Stomach (tissue), 9 donors: ENCODE data around the gene PPP1R1B. TPM values are rescaled to one million over a fixed set of nuclear protein-coding genes. Genes with fewer than 3 reads are reported as not detected.

Experiments used
- DNase-seq, 2 donors: peaks; one replicate each; pipeline versions ENCODE4 v3.0.0 to v3.0.0-alpha.2; 2013 to 2019
- H3K27ac ChIP-seq, 5 donors: fragments of 200-600 bp in 4 of 5; sonication (generic) in 4 of 5; one replicate each; pipeline ENCODE4 v1.5.1; 2013 to 2019; ENCODE audit warnings: mild to moderate bottlenecking in 1 of 5, moderate library complexity in 1 of 5
- H3K27me3 ChIP-seq, 3 donors: fragments of 200-600 bp; sonication (generic); one replicate each; pipeline ENCODE4 v1.5.1; 2017 to 2019; ENCODE audit warnings: mixed run types in 1 of 3
- H3K36me3 ChIP-seq, 4 donors: fragments of 200-600 bp; sonication (generic); 1 replicate in 3 of 4; 2 replicates in 1 of 4; pipeline ENCODE4 v1.5.1; 2016 to 2019
- H3K4me1 ChIP-seq, 4 donors: fragments of 200-600 bp; sonication (generic); one replicate each; pipeline ENCODE4 v1.5.1; 2016 to 2019
- H3K4me3 ChIP-seq, 4 donors: fragments of 200-600 bp; sonication (generic) in 3 of 4; one replicate each; pipeline ENCODE4 v1.5.1; 2016 to 2019; ENCODE audit warnings: mild to moderate bottlenecking in 1 of 4
- H3K9me3 ChIP-seq, 4 donors: fragments of 200-600 bp; sonication (generic); one replicate each; pipeline ENCODE4 v1.5.1; 2016 to 2019
- CTCF ChIP-seq, 7 experiments: fragments of 450-650 bp in 4 of 7; fragments of 200-600 bp in 3 of 7; sonication (generic) in 3 of 7; IDR thresholded peaks; one replicate each; pipeline ENCODE4 v1.5.1; 2016 to 2019; ENCODE audit warnings: antibody characterized with exemption in 7 of 7, control low read depth in 2 of 7, mild to moderate bottlenecking in 1 of 7
- EP300 ChIP-seq: sonication (generic); formaldehyde crosslinking; IDR thresholded peaks from one replicate; pipeline ENCODE4 v1.6.1; 2017; ENCODE audit warnings: antibody characterized with exemption
- POLR2A ChIP-seq, 4 donors: fragments of 450-650 bp; IDR thresholded peaks; one replicate each; pipeline ENCODE4 v1.6.1; 2016; ENCODE audit warnings: antibody characterized with exemption in 4 of 4, control low read depth in 2 of 4, mild to moderate bottlenecking in 1 of 4, moderate library complexity in 1 of 4
- POLR2AphosphoS5 ChIP-seq, 3 donors: sonication (generic); formaldehyde crosslinking; IDR thresholded peaks; one replicate each; pipeline ENCODE4 v1.6.1; 2016; ENCODE audit warnings: antibody characterized with exemption in 3 of 3
- WGBS, 5 donors: extraction: QIAGEN DNeasy Blood & Tissue Kit in 3 of 5; methylation state at CpG; one replicate each; pipeline versions ENCODE4 v1.1.5 to v1.1.7; 2013 to 2018; 5-methylcytosine and 5-hydroxymethylcytosine counted together
- intact Hi-C: fragments of 100-400 bp; cut with DNase I; formaldehyde crosslinking; loops from one replicate; pipeline ENCODE4 v1.15.1; 2023; ENCODE audit warnings: low total_unique reads
- polyA plus RNA-seq, 3 donors: library from polyadenylated mRNA; stranded (reverse); fragments of 200-250 nt; gene quantifications; one replicate each; pipeline ENCODE4 v1.2.3, GENCODE V29; 2013
- total RNA-seq, 5 donors: library from RNA; depleted of rRNA; stranded (reverse); fragments of >200 nt; gene quantifications; one replicate each; pipeline versions ENCODE4 v1.1.0 to v1.2.3, GENCODE V29; 2014 to 2016
- donor health status: healthy with polysubstance abuse.
- donor health status: Bipolar disorder and iron deficiency.
- donor health status: healthy.

The PPP1R1B gene
- total and polyA plus RNA-seq, 8 donors = 0.58 to 279 (median 10.3) TPM

- DNase-seq = peak; percentile 82 to 89
- H3K27ac ChIP-seq = peak overlapping the region; percentile 60 to 86 (median 76)
- peaks cover 0 to 72% (median 2%) of the 10 kb centered on the region in 3 donors for H3K27me3 ChIP-seq
- peaks cover 8 to 26% (median 24%) of the 10 kb centered on the region in 4 donors for H3K4me1 ChIP-seq
- WGBS, 5 donors = 1 to 16% (median 3%) methylated on average over 6 to 79 of the region's 79 CpGs
- intact Hi-C loops = loop anchor here (5.0 kb wide), 1 partner anchor 70 kb away; no protein-coding TSS in a partner anchor
- H3K36me3 ChIP-seq = no peaks in the 10 kb centered on the region
- peak overlapping the region; percentile 58 to 64 (median 62) for H3K4me3 ChIP-seq
- TF ChIP-seq POLR2AphosphoS5 (IDR thresholded peaks at IDR 0.05) (peak in 1 of 3 donors; percentile 3), CTCF (IDR thresholded peaks at IDR 0.05) (no peak), POLR2A (IDR thresholded peaks at IDR 0.05) (no peak)
- no peaks in the 10 kb centered on the region for H3K9me3 ChIP-seq
These were observed 9.1 kb upstream of the PPP1R1B start for GRCh38 chr17:39617446-39618245.

GRCh38 chr17:39618246-39618913 lies 8.4 kb upstream of the PPP1R1B start:
- 2 to 5% (median 3%) methylated on average over 32 to 33 of the region's 33 CpGs for WGBS, 5 donors
- peaks cover 0 to 64% (median 0%) of the 10 kb centered on the region in 3 donors for H3K27me3 ChIP-seq
- no peaks in the 10 kb centered on the region for H3K36me3 ChIP-seq
- H3K4me1 ChIP-seq = peaks cover 8 to 30% (median 28%) of the 10 kb centered on the region in 4 donors
- TF ChIP-seq CTCF (IDR thresholded peaks at IDR 0.05) (no peak), EP300 (no peak), POLR2A (IDR thresholded peaks at IDR 0.05) (no peak), POLR2AphosphoS5 (IDR thresholded peaks at IDR 0.05) (no peak)
- DNase-seq = no peak
- peak overlapping the region; percentile 60 to 86 (median 76) for H3K27ac ChIP-seq
- H3K4me3 ChIP-seq = peak overlapping the region; percentile 58 to 64 (median 62)
- intact Hi-C loops = loop anchor here (5.0 kb wide), 1 partner anchor 71 kb away; no protein-coding TSS in a partner anchor
- no peaks in the 10 kb centered on the region for H3K9me3 ChIP-seq

GRCh38 chr17:39618956-39619785 lies 7.6 kb upstream of the PPP1R1B start:
- Histone ChIP-seq H3K27me3 (peaks cover 0 to 64% (median 0%) of the 10 kb centered on the region in 3 donors), H3K36me3 (no peaks in the 10 kb centered on the region), H3K9me3 (no peaks in the 10 kb centered on the region), H3K4me3 (no peak overlapping the region), H3K27ac (peak overlapping the region in 2 of 5 donors; percentile 60 to 80), H3K4me1 (peaks cover 8 to 36% (median 32%) of the 10 kb centered on the region in 4 donors)
- TF ChIP-seq CTCF (IDR thresholded peaks at IDR 0.05) (no peak), POLR2AphosphoS5 (IDR thresholded peaks at IDR 0.05) (no peak), EP300 (no peak), POLR2A (IDR thresholded peaks at IDR 0.05) (no peak)
- intact Hi-C loops = loop anchor here (5.0 kb wide), 1 partner anchor 72 kb away; no protein-coding TSS in a partner anchor
- 48 to 62% (median 55%) methylated on average over 11 to 13 of the region's 13 CpGs for WGBS, 5 donors
- no peak for DNase-seq

- no peak for DNase-seq
- no peak overlapping the region for H3K4me3 ChIP-seq
These were observed 7.0 kb upstream of the PPP1R1B start for GRCh38 chr17:39619786-39620101.

More at GRCh38 chr17:39619786-39620101, 7.0 kb upstream of the PPP1R1B start:
- peaks cover 8 to 37% (median 35%) of the 10 kb centered on the region in 4 donors for H3K4me1 ChIP-seq
- no peak overlapping the region for H3K27ac ChIP-seq
- H3K9me3 ChIP-seq = no peaks in the 10 kb centered on the region
- intact Hi-C loops = loop anchor here (5.0 kb wide), 1 partner anchor 72 kb away; no protein-coding TSS in a partner anchor
- WGBS, 5 donors = 40 to 81% (median 53%) methylated on average over 1 of the region's 1 CpG
- H3K27me3 ChIP-seq = peaks cover 0 to 64% (median 2%) of the 10 kb centered on the region in 3 donors
- TF ChIP-seq POLR2AphosphoS5 (IDR thresholded peaks at IDR 0.05) = no peak
- no peak for TF ChIP-seq EP300
- TF ChIP-seq CTCF (IDR thresholded peaks at IDR 0.05) = no peak
- no peak for TF ChIP-seq POLR2A (IDR thresholded peaks at IDR 0.05)
- H3K36me3 ChIP-seq = no peaks in the 10 kb centered on the region
